GM19324 (cell line): ENCODE measurements around the gene GLT8D1.
"Not testable (repeated sequence)": the region's sequence is repeated elsewhere in the genome, so short reads cannot be mapped to it uniquely, and the experiment has no call there.

Experiments
- ATAC-seq: cut with Tn5 transposase; IDR thresholded peaks from one replicate; pipeline ENCODE4 v1.9.1; 2021; ENCODE audit warnings: mild to moderate bottlenecking, moderate library complexity; ENCODE audit not compliant: unreplicated experiment, low FRiP score

GLT8D1 gene

GRCh38 chr3:52682016-52682415, 23.6 kb downstream of the GLT8D1 start:
- no peak for ATAC-seq

- no peak for ATAC-seq
Measured at GRCh38 chr3:52681596-52681995, 24.0 kb downstream of the GLT8D1 start.

- no peak for ATAC-seq
Measured at GRCh38 chr3:52679811-52680210, 25.8 kb downstream of the GLT8D1 start.

- no peak for ATAC-seq
Measured at GRCh38 chr3:52679199-52679538, 26.4 kb downstream of the GLT8D1 start.

GRCh38 chr3:52678265-52679198, 27.1 kb downstream of the GLT8D1 start:
- no peak for ATAC-seq

- not testable (repeated sequence) for ATAC-seq
Measured at GRCh38 chr3:52676201-52676600, 29.4 kb downstream of the GLT8D1 start.

- no peak for ATAC-seq
Measured at GRCh38 chr3:52671676-52672075, 33.9 kb downstream of the GLT8D1 start.

- ATAC-seq, result peak; percentile 59
Measured at GRCh38 chr3:52670621-52671521, 34.7 kb downstream of the GLT8D1 start.

GRCh38 chr3:52663098-52663497, 42.5 kb downstream of the GLT8D1 start:
- ATAC-seq, result no peak

- no peak for ATAC-seq
Measured at GRCh38 chr3:52660046-52660445, 45.5 kb downstream of the GLT8D1 start.

- ATAC-seq, result no peak
Measured at GRCh38 chr3:52655895-52656294, 49.7 kb downstream of the GLT8D1 start.

GRCh38 chr3:52651592-52651991, 54.0 kb downstream of the GLT8D1 start:
- no peak for ATAC-seq

- no peak for ATAC-seq
Measured at GRCh38 chr3:52650439-52650838, 55.2 kb downstream of the GLT8D1 start.

- no peak for ATAC-seq
Measured at GRCh38 chr3:52649461-52650210, 56.0 kb downstream of the GLT8D1 start.

GRCh38 chr3:52645549-52645948, 60.0 kb downstream of the GLT8D1 start:
- no peak for ATAC-seq
